GM21515 (cell line): Measurements from ENCODE around the gene EEIG1.

ENCODE experiments used
- ATAC-seq: cut with Tn5 transposase; IDR thresholded peaks from one replicate; pipeline ENCODE4 v1.9.1; 2021; ENCODE audit not compliant: unreplicated experiment

EEIG1 gene

DNA sequence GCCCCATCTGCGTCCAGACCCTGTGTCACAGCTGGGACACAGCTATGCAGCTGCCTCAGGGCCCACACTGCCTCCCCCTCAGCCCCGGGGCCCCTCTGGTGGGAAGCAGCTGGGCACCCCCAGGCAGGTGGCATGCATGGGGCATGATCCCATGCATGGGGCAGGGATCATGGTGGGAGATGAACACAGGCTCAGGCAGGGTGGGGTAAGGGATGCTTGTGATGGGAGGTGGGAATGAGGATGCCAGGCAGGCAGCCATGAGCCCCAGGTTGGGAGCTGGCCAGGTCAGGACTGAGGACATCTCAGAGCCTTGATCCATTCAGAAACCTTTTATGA is 19.7 kb downstream of the EEIG1 start:
- no peak for ATAC-seq

DNA sequence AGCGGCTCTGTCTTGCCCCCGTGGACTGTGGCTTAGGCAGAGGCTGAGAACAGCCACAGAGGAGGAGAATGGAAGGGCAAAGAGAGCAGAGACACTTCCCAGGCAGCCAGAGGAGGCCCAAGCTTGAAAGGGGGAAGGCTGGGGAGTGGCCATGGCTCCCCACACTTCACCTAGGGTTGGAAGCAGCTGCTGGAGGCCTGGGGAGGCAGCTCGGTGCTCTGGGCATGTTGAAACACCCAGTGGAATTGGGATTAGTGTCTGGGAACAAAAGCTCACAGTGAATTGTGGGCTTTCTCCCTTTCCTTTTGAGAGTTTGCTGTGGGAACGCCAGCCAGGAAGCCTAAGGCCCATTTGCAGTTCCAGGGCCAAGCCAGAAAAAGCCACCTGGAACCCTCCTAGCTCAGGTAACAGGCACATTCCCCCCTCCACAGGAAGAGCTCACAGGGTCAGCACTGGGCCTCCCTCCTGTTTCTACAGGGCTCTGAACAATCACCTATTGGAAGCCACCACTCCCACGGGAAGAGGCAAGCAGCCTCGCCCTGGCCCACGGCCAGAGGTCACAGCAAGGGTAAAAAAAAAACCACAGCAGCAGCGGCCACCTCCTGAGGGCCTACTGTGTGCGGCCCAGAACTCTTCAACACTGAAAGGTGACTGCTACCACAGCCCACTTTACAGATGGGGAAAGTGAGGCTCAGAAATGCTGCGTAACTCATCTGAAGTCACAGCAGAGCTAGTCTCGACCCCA is 20.2 kb downstream of the EEIG1 start:
- ATAC-seq = no peak

DNA sequence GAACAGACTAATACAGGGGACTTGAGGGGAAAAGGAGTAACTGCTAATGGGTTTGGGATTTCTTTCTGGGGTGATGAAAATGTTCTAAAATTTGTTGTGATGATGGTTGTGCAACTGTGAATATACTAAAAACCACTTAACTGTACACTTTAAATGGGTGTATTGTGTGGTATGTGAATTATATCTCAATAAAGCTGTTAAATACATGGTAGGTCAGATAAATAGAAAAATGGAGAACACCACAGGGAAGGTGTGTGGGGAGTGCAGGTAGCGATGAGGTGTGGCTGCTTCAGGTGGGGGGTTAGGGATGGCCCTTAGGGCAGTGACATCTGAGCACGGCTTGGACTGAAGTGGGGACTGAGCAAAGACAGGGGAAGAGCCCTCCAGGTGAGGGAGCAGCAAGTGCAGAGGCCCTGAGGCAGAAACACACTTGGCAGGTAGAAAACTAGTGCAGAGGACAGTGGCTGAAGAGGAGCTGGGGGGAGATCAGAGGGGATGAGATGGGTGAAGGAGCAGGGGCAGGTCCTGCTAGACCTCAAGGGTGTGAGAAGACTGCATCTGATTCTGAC is 20.9 kb downstream of the EEIG1 start:
- ATAC-seq = no peak

DNA sequence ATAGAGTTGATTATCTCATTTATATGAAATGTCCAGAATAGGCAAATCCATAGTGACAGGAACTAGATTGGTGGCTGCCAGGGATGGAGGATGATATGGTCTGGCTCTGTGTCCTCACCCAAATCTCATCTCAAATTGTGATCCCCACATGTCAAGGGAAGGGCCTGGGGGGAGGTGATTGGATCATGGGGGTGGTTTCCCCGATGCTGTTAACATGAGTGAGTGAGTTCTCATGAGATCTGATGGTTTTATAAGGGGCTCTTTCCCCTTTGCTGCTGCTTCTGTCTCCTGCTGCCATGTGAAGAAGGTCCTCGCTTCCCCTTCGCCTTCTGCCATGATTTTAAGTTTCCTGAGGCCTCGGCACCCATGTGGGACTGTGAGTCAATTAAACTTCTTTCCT is 21.4 kb downstream of the EEIG1 start:
- no peak for ATAC-seq

DNA sequence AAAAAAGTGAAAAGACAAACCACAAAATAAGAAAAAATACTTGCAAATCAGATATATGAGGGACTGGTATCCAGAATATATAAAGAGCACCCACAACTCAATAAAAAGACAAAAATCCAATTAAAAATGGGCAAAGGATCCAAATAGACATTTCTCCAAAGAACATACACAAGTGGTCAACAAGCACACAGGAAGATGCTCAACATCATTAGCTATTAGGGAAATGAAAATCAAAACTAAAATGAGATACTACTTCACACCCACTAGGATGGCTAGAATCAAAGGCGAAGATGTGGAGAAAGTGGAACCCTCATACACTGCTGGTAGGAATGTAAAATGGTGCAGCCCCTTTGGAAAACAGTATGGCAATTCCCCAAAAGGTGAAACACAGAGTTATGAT is 22.1 kb downstream of the EEIG1 start:
- ATAC-seq = no peak

DNA sequence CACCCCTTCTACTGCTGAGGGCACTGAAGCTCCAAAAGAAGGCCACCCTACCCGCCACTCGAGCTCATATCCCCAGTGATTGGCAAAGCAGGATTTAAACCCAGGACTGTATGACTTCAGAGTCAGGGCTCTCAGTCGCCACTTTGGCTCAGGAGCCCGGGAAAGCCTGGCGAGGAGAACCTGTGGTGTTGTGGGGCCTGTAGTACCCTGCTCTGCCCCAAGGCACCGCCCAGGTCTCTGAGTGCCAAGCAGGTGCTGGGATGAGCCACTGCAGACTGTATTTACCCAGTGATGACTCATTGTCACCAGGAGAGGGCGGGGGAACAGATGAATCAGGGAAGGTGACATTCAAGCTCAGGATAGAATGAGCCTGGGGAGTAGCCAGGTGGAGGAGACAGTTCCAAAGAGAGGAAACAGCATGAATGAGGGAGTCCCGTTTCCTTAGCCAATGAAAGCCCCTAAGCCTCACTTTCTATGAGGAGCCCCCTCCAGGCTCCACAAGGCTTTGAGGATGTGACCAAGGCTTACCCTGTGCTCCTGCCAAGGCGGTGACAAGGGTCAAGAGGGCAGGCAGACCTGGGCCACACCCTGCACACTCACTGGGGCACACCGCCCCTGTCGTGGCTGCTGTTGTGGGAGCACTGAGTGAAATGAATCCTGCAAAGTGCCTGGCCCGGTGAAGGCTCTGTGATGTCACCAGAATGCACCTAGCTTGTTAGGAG is 25.3 kb downstream of the EEIG1 start:
- ATAC-seq = peak; percentile 60

DNA sequence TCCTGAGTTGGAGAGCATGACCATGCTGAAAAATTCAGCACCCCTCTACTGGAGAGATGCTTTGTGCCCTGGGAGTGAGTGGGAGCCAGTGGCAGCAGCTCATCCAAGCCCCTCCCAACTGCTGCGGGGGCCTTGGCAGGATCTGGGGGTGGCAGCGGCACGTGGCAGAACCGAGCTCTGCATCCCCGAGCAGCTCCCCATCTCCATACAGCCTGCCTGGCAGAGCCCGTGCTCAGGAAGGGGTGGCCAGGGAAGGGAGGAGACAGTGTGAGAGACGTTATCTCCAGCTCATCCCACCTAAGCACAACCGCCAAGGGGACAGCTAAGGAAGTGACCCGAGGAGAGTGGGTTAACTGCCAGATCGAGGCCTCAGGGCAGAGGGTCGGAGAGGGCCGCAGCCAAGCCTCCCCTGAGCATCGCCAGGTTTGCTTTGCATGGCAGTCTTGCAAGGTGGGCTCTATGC is 25.9 kb downstream of the EEIG1 start:
- ATAC-seq = no peak

DNA sequence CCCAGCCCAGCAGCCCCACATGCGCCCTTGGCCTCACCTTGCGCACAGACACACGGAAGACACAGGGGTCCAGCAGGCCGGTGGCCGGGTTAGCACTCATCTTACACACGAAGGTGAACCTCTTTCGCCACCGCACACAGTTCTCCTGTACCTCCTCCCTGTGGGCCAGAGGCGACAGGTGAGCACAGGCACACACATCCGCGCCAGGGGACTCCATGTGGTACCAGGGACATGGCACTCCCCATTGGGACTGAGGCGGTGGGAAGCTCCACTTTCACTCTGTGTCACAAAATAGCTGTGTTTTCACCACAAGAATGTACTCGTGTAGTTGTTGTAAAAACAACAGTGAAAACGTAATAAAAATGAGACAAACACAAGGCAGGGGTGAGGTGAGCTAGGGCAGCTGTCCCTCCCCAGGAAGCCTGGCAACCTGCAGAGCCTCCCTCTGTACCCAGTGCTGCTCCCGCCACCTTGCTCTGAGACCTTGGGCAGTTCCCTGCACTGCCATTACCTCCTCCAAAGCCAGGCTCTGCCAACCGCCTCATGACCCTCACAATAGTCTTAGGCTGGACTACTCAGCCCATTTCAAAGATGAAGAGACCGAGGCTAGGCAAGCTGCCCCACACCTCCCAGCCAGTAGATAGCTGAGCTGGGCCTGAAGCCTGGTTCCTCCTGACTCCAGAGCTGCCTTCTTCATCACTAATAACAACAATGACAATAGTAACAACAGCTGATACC is 26.9 kb downstream of the EEIG1 start:
- no peak for ATAC-seq

DNA sequence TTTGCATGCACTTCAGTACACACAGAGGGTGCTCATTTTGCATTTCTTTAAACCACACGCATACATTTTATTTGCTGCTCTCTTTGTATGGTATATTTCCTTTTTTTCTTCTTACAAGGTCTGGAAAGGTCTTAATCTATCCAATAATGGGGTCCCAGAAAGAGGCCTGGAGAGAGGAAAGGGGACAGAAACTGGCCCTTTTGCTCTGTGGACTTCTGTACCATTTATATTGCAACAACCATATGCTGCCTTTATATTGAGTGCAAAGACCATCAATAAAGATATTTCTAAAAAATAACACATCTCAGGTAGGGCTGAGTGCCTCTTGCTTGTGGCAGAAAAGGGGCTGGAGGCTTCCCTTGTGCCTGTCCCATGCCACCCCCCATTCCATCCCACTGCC is 27.6 kb downstream of the EEIG1 start:
- no peak for ATAC-seq

DNA sequence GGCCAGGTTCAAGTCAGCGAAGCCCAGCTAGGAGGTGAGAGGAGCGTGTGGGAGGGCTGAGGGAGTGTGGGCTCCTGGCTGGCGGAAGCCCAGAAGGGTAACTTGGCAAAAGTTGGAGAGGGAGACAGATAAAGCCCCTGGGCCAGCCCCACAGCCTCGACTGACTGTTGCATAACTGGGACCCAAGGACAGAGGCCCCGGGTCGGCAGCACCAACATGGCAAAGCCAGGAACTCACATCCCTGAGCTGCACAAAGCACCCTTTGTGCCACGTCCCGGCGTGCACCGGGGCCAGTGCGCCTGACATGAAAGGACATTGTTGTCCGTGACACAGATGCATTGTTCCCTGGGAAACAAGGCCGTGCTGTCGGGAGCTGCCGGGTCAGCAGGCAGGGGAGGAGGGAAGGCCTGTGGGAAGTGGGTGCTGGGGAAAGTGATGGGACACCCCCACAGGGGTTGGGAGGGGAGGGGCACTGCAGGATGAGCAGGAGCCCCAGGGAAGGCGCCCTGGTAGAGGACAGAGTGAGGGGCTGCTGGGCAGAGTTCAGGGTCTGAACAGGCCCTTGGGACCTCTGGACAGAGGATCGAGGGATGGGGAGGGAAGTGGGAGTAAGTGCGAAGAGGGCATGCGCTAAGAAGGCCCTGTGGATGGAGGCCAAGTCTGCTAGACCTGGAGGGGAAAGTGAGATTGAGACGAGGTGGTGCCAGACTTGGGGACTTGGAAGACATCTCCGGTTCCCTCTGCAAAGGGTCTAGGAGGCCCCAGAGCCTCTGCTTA is 30.1 kb downstream of the EEIG1 start:
- ATAC-seq = no peak

DNA sequence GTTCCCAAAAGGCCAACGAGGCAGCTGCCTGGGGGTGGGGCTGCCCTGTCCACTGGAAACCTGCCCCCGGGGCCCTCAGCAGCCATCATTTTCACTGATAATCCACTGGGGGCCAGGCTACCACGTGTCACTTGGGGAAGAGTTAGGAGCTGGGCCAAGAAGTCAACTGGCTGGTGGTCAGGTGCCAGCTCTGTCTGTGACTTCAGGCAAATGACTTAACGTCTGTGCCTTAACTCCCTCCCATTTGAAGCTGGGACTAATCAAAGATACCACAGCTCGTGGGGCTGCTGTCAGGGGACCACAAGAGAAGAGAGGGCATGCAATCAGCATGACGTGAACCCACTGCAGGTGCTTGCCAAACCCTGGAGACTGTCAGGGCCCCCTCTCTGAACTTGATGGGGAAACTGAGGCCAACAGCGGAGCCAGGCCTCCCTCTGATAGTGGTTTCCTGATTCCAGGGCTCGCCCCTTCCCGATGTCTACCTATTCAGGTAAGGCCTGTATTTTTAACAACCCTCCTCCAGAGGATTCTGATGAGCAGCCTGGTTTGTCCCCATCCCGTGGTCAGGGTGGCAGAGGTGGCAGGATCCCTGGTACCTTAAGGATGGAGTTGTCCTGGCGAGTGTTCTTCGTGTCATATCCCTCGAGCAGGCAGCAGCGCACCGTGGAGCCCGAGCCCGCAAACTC is 30.8 kb downstream of the EEIG1 start:
- ATAC-seq = no peak

DNA sequence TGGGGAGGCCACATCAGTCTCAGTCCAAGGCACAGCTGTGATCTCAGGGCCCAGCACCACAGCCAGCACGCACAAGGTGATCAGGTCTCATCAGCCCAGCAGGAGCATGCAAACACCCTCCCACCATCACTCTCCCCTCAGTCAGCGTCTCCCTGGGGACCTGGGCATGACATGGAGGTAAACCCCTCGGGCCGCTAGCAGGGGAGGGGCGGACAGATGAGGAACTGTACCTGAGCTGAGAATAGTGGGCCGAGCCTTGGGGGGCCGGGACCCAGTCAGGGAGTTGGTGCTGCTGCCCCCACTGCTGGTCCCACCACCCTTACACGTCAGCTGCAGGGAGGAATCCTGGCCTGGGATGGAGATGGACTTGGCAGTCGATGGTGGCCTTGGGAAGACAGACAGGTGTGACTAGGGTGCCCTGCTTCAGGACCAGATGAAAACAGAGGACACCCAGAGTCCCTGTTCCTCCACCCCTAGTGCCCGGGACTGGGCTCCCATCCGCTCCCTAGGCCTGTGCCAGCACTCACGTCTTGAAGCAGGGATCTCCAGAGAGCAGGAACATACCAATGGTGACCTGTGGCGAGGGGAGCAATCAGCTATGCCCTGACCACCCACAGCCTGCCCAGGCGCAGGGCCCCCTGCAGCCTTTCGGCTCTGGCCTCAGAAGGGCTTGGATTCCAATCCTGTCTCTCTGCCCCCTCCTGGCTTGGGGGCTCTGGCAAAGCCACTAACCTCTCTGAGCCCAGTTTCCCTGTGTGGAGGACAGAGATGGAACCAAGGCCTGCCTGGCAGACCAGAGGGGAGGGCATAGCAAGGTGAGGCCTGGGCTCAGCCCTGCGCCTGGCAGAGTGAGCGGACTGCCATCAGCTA is 32.7 kb downstream of the EEIG1 start:
- no peak for ATAC-seq

DNA sequence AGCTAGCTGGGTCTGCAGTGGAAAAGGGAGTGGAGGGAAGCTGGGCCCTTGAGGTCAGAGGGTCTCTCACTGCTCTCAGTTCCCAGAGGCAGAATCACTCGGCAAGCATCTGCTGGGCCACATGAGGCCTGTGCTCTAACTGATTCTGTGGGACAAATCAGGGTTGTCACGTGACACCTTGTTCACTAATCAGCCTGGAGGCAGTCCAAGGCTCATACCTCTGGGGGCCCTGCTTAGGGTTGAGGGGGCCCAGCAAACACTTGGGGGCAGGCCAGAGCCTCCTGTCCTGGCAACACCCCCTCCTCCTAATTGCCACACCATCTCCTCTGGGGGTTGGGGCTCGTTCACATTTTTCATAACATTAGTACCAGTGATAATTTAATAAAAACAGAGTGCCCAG is 34.1 kb downstream of the EEIG1 start:
- no peak for ATAC-seq

DNA sequence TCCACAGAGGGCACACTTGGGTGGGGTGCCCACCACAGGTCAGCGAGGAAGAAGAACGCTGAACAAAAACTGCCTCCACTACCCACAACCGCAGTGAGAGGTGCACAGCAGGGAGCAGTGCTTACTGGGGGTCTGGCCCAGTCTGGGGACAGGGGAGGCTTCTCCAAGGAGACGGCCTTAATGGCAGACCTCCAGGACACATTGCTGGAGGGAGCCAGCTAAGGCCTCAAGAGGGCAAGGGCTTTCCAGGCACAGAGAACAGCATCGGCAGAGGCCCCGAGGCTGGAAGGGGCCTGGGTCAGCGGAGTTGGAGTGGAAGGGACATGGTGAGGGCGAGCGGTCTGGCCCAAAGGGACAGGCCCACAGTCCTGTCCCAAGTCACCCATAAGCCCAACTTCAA is 34.8 kb downstream of the EEIG1 start:
- ATAC-seq = no peak

DNA sequence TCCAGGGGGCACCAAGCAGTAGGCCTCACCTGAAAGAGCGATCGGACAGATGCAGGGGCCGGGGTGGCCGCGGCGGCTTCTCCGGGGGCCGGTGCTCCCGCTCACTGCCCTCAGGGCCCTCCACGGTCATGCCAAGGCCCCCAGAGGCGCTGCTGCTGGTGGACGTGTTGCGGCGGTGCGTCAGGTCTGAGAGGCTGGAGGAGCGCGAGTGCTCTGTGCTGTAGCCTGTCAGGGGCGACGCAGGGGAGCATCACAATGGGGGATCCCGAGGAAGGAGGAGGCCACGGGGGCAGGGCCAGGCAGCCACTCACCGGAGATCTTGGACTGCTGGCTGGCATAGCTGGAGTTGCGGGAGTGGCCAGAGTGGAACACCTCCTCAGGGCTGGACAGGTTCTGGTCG is 35.5 kb downstream of the EEIG1 start:
- no peak for ATAC-seq

DNA sequence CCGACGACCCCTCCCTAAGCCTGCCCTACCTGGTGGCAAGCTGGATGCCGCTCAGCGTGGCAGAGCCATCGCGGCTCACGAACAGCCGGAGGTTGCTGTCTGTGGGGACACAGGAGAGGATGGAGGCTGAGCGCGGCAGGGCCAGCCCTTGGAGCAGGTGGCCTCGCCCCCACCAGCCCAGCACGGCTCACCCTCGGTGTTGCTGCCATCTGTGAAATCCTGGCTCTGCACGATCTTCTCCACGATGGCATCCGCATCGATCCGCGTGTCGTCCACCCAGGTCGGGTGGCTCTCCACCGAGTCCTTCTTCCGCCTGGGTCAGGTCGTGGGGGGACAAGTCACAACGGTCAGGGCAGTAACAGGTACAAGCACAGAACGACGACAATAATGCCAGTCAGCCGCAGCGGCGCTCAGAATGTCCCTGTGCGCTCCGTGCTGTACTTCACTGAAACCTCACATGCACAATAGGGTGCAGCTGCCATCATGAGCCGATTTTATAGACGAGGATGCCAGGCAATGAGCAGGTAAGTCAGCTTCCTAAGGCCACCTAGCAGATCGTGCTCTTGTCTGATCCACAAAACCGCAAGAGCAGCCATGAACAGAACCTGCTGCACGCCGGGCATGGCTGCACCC is 36.1 kb downstream of the EEIG1 start:
- ATAC-seq = no peak

DNA sequence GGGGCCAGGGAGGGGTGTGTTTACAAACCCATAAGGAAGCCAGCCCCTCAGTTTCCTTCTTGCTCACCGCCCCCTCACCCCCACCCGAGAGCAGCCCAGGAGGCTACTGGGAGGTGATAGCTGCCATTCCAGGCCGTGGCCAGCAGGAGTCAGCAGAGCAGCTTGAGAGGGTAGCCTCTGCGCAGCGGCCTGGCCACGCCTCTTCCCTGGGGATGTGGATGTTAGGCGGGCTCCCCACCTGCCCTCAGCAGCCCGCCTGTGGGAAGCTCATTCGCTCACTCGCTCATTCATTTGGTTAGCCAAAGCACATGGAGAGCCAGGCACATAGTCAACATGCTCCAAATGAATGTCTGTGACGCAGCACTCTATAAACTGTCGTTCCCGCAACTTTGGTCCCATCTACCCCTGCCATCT is 37.1 kb downstream of the EEIG1 start:
- ATAC-seq = no peak

DNA sequence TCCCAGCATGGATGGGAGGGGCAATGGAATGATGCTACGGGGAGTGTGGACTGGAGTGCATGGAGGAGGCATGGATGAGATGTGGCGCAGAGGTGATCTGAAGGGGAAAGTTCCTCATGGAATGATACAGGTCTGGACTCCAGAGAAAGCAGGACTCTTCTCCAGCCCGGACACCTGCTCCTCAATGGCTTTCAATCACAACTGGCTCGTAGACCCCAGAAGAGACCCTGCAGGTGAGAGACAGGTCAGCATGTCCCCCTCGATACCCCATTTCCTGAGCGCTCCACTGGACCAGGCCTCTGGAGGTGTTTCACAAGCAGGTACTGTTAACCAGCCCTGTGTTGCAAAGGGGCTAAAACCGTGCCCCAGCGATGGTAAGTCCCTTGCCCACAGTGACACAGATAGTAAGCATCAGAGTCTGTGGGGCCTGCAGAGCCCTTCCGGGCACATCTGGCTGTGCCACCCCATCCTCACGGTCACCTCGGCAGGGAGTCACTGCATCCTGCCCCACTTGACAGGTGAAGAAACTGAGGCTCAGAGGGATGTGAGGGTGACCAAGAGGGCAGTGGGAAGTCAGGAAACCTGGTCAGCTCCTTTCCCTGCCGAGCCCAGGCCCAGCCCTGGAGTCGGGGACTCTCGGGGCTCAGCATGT is 37.7 kb downstream of the EEIG1 start:
- no peak for ATAC-seq
